ENCODE measurements around the gene STT3A. TPM values are rescaled to one million over a fixed set of nuclear protein-coding genes. Genes with fewer than 3 reads are reported as not detected.

Gene STT3A
- total RNA-seq, 1 experiment from 2014 or later: 156 TPM

DNA sequence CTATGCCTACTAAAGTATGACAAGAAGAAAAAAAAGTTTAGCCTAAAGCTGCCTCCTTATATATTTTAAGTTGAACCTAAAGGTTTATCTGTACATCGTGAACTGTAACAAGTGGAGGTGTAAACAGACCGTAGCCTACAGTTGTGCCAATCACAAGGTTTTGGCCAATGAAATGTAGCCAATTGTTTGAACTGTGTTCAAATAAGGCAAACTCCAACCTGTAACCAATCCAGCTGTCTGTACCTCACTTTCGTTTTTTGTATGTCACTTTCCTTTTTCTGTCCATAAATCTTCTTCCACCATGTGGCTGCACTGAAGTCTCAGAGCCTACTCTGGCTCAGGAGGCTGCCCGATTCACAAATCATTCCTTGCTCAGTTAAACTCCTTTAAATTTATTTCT lies 30.2 kb upstream of the STT3A start:
- H3K27me3 ChIP-seq (ENCODE audit: insufficient read depth, low read length): no peaks in the 10 kb centered on the region
- BruUV-seq (replicated peaks): no TSS peak
- H3K4me2 ChIP-seq (ENCODE audit: low read length): no peak overlapping the region
- H3K9ac ChIP-seq (ENCODE audit: low read length): no peak overlapping the region
- ChIA-PET RAD21 (ENCODE audit: low non-redundant PET in 1 of 2, low total read pairs in 2 of 2, uncharacterized antibody in 2 of 2, unreplicated experiment in 2 of 2) (no interaction called here), CTCF (no interaction called here), POLR2A (no interaction called here)
- no peaks in the 10 kb centered on the region for H3K9me2 ChIP-seq (ENCODE audit: insufficient read depth)
- no peak for ATAC-seq
- no peaks in the 10 kb centered on the region for H3K4me1 ChIP-seq (ENCODE audit: control insufficient read depth in 1 of 2, insufficient read depth in 2 of 2, low read length in 2 of 2)
- H3K9me3 ChIP-seq (ENCODE audit: control insufficient read depth in 1 of 2, insufficient read depth in 1 of 2, low read depth in 1 of 2, low read length in 2 of 2): no peaks in the 10 kb centered on the region
- no peak overlapping the region for H2AFZ ChIP-seq (ENCODE audit: low read depth, low read length, poor library complexity, severe bottlenecking)
- H3K4me3 ChIP-seq (replicated peaks in 1 of 2; ENCODE audit: low read depth in 1 of 2, low read length in 2 of 2): no peak overlapping the region
- TF ChIP-seq POLR2A (IDR thresholded peaks at IDR 0.05; ENCODE audit: borderline replicate concordance, extremely low read depth, insufficient read depth, insufficient read length) (no peak), POLR2AphosphoS5 (IDR thresholded peaks at IDR 0.05; ENCODE audit: low read depth, low read length) (no peak), JUND (IDR thresholded peaks at IDR 0.05) (no peak), CEBPB (IDR thresholded peaks at IDR 0.05; ENCODE audit: low read depth) (no peak), YY1 (IDR thresholded peaks at IDR 0.05; ENCODE audit: extremely low read depth, insufficient replicate concordance, low read depth, low read length) (no peak)
- TF ChIP-seq, protein P1, sequence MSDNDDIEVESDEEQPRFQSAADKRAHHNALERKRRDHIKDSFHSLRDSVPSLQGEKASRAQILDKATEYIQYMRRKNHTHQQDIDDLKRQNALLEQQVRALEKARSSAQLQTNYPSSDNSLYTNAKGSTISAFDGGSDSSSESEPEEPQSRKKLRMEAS (IDR thresholded peaks at IDR 0.05): no peak
- intact Hi-C loops (cut with micrococcal nuclease): no loop called here
- no peaks in the 10 kb centered on the region for H3K79me2 ChIP-seq (ENCODE audit: insufficient read depth, low read length)
- H4K20me1 ChIP-seq (ENCODE audit: insufficient read depth): no peaks in the 10 kb centered on the region
- DNase-seq (ENCODE audit: low read depth, low spot score): no peak
- no peak overlapping the region for H3K27ac ChIP-seq (ENCODE audit: low read depth, low read length)
- no peaks in the 10 kb centered on the region for H3K36me3 ChIP-seq (ENCODE audit: control insufficient read depth in 1 of 2, insufficient read depth in 2 of 2, low read length in 2 of 2)

DNA sequence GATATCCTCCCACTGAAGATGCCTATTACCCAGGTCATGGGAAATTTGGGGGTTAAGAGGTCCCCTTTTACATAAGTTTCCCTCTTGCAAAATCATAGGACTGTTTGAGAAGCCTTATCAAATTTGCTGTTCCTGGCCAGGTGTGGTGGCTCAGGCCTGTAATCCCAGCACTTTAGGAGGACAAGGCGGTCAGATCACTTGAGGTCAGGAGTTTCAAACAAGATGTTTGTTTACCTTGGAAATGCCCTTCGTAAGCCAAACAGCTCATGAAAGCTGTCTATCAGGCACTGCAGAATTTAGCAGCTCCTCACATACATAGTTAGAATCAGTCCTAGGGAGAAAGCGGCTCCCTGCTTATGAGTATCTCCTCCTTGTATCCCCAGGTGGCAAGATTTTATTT lies 28.3 kb upstream of the STT3A start:
- DNase-seq (ENCODE audit: low read depth, low spot score): no peak
- no peak overlapping the region for H2AFZ ChIP-seq (ENCODE audit: low read depth, low read length, poor library complexity, severe bottlenecking)
- H3K4me2 ChIP-seq (ENCODE audit: low read length): no peak overlapping the region
- ChIA-PET POLR2A (no interaction called here), RAD21 (ENCODE audit: low non-redundant PET in 1 of 2, low total read pairs in 2 of 2, uncharacterized antibody in 2 of 2, unreplicated experiment in 2 of 2) (no interaction called here), CTCF (no interaction called here)
- H3K27me3 ChIP-seq (ENCODE audit: insufficient read depth, low read length): no peaks in the 10 kb centered on the region
- no peak overlapping the region for H3K4me3 ChIP-seq (replicated peaks in 1 of 2; ENCODE audit: low read depth in 1 of 2, low read length in 2 of 2)
- ATAC-seq: no peak
- no peak overlapping the region for H3K9ac ChIP-seq (ENCODE audit: low read length)
- TF ChIP-seq YY1 (IDR thresholded peaks at IDR 0.05; ENCODE audit: extremely low read depth, insufficient replicate concordance, low read depth, low read length) (no peak), ELF1 (IDR thresholded peaks at IDR 0.05; ENCODE audit: borderline replicate concordance, low read depth) (no peak), EGR1 (IDR thresholded peaks at IDR 0.05; ENCODE audit: low read depth) (no peak), FOSL1 (IDR thresholded peaks at IDR 0.05; ENCODE audit: low read depth) (no peak), EZH2 (IDR thresholded peaks at IDR 0.05) (no peak), ZNF274 (IDR thresholded peaks at IDR 0.05; ENCODE audit: low read depth, low read length) (no peak), RAD21 (IDR thresholded peaks at IDR 0.05; ENCODE audit: low read depth) (no peak), SIN3A (IDR thresholded peaks at IDR 0.05; ENCODE audit: low read depth) (no peak)
- TF ChIP-seq, protein P2, sequence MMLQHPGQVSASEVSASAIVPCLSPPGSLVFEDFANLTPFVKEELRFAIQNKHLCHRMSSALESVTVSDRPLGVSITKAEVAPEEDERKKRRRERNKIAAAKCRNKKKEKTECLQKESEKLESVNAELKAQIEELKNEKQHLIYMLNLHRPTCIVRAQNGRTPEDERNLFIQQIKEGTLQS (IDR thresholded peaks at IDR 0.05): no peak
- TF ChIP-seq, protein P1 (IDR thresholded peaks at IDR 0.05): no peak
- TF ChIP-seq, protein P3, sequence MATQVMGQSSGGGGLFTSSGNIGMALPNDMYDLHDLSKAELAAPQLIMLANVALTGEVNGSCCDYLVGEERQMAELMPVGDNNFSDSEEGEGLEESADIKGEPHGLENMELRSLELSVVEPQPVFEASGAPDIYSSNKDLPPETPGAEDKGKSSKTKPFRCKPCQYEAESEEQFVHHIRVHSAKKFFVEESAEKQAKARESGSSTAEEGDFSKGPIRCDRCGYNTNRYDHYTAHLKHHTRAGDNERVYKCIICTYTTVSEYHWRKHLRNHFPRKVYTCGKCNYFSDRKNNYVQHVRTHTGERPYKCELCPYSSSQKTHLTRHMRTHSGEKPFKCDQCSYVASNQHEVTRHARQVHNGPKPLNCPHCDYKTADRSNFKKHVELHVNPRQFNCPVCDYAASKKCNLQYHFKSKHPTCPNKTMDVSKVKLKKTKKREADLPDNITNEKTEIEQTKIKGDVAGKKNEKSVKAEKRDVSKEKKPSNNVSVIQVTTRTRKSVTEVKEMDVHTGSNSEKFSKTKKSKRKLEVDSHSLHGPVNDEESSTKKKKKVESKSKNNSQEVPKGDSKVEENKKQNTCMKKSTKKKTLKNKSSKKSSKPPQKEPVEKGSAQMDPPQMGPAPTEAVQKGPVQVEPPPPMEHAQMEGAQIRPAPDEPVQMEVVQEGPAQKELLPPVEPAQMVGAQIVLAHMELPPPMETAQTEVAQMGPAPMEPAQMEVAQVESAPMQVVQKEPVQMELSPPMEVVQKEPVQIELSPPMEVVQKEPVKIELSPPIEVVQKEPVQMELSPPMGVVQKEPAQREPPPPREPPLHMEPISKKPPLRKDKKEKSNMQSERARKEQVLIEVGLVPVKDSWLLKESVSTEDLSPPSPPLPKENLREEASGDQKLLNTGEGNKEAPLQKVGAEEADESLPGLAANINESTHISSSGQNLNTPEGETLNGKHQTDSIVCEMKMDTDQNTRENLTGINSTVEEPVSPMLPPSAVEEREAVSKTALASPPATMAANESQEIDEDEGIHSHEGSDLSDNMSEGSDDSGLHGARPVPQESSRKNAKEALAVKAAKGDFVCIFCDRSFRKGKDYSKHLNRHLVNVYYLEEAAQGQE (IDR thresholded peaks at IDR 0.05; ENCODE audit: low read depth): no peak
- no peaks in the 10 kb centered on the region for H4K20me1 ChIP-seq (ENCODE audit: insufficient read depth)
- no peaks in the 10 kb centered on the region for H3K9me2 ChIP-seq (ENCODE audit: insufficient read depth)
- H3K79me2 ChIP-seq (ENCODE audit: insufficient read depth, low read length): no peaks in the 10 kb centered on the region
- H3K36me3 ChIP-seq (ENCODE audit: control insufficient read depth in 1 of 2, insufficient read depth in 2 of 2, low read length in 2 of 2): no peaks in the 10 kb centered on the region
- no TSS peak for BruUV-seq (replicated peaks)
- H3K9me3 ChIP-seq (ENCODE audit: control insufficient read depth in 1 of 2, insufficient read depth in 1 of 2, low read depth in 1 of 2, low read length in 2 of 2): no peaks in the 10 kb centered on the region
- no peak overlapping the region for H3K27ac ChIP-seq (ENCODE audit: low read depth, low read length)
- intact Hi-C loops (cut with micrococcal nuclease): no loop called here
- H3K4me1 ChIP-seq (ENCODE audit: control insufficient read depth in 1 of 2, insufficient read depth in 2 of 2, low read length in 2 of 2): no peaks in the 10 kb centered on the region; a peak in 2 of 4 replicates
